ENCODE data around the gene PCDHGA8. TPM values are rescaled to one million over a fixed set of nuclear protein-coding genes. Genes with fewer than 3 reads are reported as not detected.

The PCDHGA8 gene
- 0.15 and 0.33 TPM in 2 replicates for total RNA-seq

DNA sequence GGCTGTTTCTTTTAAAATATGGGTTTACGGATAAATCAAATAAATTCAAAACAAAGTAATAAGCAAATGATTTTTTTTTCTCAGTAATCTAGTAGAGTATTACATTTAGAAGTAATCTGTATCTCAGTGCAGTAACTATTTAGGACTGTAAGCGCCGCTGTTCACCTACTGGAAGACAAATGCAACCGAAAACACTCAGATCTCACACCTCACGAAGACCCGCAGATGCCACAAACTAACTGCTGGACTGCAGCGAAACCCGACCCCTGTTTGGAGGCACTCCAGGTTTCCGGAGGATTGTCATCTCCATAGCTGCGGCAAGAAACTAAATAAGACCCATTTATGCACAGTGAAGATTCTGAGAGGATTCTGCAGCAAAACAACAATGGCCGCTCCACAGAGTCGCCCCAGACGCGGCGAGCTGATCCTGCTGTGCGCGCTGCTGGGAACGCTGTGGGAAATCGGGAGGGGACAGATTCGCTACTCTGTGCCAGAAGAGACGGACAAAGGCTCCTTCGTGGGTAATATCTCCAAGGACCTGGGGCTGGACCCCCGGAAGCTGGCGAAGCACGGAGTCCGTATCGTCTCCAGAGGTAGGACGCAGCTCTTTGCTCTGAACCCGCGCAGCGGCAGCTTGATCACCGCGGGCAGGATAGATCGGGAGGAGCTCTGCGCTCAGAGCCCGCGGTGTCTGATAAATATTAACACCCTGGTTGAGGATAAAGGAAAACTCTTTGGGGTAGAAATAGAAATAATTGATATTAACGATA lies at the start of gene PCDHGA8:
Gene PCDHGA8 (plus strand): TSS at position 205 of the 770 bp plus-strand sequence. CDS start 181 bp downstream, at position 386.

DNA sequence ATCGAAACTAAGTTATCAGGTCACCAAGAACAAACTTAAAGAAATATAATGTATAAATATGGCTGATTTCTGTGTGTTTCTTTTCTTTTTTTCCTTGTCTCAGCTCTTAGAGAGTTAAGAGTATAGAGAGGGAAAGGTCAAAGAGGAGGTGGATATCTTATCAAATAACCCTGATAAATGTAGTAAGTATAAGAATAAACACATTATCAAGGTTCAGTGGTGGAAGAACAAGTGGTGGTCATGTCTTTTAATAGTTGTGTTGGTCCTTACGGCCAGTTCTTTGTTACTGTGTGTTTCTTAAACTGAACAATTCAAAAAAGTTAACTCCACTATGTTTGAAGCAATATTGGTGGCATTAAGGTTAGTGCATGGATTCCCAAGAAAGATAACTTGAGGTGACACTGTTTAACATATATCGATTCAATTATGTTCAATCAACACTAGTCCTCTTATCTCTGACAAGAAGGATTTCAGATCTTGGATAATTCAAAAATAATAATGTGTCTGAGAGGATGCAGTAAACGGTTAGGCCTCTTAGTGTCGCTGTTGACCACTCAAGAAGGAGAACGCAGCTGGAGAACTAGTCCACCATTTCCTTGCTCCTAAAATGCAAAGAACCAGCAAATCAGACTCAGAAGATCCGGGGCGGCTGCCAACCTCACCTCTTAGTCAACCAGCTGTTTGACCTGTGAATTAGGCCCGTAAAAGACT lies 49.0 kb upstream of the PCDHGA8 start, which contains the start of gene PCDHGA3:
Gene PCDHGA3 (plus strand): TSS at position 588 of the 711 bp plus-strand sequence. CDS start 205 bp downstream, outside the sequence.

DNA sequence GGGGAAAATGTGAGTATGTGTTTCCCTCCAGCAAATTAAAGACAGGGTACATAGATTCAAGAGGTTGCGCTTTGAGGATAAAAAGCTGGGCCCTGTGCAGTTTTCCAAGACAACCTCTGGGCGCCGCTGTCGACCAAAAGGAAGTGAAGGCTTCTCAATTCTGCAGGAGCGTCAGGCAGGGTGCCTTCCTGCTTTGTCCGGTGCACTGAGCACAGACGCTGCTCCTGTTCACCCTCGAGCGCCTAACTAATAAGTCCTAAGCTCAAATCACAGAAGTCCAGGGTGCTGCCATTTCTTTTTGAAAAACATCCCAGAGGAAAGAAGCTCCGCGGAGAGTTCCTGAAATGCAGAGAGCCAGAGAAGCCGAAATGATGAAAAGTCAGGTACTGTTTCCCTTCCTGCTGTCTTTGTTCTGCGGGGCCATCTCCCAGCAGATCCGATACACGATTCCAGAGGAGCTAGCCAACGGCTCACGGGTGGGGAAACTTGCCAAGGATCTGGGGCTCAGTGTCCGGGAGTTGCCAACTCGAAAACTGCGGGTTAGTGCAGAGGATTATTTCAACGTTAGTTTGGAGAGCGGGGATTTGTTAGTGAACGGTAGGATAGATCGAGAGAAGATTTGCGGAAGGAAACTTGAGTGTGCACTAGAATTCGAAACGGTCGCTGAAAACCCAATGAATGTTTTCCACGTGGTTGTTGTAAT lies 42.4 kb upstream of the PCDHGA8 start, which contains the start of gene PCDHGB1:
Gene PCDHGB1 (plus strand): TSS at position 183 of the 703 bp plus-strand sequence. CDS start 162 bp downstream, at position 345.

DNA sequence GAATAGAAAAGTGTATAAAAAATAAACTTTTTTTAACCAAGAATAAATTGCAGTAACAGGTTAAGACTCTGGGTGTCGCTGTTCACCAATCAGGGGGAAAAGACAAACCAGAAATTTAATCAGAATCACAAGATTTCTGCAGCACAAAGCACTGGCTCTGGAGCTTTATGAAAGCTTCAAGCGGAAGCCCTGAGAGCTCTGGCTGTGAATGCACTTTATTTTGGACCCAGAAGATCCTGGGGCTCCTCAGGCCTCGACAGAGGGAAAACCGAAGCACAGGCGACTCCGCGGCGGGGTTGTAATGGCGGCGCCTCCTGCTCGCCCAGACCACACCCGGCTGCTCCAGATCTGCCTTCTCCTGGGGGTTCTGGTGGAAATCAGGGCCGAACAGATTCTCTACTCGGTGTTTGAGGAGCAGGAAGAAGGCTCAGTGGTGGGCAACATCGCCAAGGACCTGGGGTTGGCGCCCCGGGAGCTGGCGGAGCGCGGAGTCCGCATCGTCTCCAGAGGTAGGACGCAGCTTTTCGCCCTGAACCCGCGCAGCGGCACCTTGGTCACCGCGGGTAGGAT lies 37.4 kb upstream of the PCDHGA8 start, which contains the start of gene PCDHGA4:
Gene PCDHGA4 (plus strand): TSS at position 122 of the 570 bp plus-strand sequence. CDS start 87 bp downstream, at position 209.

DNA sequence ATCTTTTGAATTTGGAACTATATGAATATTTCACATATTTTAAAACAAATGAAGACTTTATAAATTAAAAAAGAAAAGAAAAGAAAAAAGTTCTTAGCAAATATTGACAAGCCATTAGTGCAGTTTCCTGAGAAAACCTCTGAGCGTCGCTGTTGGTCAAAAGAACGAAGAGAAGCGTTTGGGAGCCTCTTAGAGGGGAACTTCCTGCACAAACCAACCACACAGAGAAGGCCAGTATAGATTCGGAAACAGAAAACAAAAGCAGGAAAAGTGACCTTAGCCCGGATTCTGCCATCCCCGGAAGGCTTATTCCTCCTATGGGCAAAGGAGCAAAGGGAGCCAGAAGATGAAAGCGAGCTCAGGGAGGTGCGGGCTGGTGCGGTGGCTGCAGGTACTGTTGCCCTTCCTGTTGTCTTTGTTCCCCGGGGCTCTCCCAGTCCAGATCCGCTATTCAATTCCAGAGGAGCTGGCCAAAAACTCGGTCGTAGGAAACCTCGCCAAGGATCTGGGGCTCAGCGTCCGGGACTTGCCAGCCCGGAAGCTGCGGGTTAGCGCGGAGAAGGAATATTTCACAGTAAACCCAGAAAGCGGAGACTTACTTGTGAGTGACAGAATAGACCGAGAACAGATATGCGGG lies 32.5 kb upstream of the PCDHGA8 start, which contains the start of gene PCDHGB2:
Gene PCDHGB2 (plus strand): TSS at position 205 of the 637 bp plus-strand sequence. CDS start 142 bp downstream, at position 347.

DNA sequence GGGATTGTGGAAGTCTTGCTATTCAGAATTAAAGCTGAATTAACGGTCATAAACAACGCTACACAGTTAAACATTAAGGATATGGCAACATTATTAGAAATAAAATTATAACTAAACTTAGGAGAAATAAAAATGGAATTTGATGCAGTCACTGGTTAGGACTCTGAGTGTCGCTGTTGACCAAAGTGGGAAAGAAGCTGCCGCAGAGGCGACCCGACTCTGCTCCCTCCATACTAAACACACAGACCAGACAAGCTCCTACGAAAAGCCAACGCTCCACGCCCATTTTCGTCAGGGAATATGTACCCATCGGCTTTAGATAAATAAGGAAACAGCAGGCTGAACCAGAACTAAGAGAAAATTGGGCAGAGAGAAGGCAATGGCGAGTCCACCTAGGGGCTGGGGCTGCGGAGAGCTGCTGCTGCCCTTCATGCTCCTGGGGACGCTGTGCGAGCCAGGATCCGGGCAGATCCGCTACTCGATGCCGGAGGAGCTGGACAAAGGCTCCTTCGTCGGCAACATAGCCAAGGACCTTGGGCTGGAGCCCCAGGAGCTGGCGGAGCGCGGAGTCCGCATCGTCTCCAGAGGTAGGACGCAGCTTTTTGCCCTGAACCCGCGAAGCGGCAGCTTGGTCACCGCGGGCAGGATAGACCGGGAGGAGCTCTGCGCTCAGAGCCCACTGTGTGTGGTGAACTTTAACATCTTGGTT lies 28.3 kb upstream of the PCDHGA8 start, which contains the start of gene PCDHGA5:
Gene PCDHGA5 (plus strand): TSS at position 211 of the 709 bp plus-strand sequence. CDS start 169 bp downstream, at position 380.

DNA sequence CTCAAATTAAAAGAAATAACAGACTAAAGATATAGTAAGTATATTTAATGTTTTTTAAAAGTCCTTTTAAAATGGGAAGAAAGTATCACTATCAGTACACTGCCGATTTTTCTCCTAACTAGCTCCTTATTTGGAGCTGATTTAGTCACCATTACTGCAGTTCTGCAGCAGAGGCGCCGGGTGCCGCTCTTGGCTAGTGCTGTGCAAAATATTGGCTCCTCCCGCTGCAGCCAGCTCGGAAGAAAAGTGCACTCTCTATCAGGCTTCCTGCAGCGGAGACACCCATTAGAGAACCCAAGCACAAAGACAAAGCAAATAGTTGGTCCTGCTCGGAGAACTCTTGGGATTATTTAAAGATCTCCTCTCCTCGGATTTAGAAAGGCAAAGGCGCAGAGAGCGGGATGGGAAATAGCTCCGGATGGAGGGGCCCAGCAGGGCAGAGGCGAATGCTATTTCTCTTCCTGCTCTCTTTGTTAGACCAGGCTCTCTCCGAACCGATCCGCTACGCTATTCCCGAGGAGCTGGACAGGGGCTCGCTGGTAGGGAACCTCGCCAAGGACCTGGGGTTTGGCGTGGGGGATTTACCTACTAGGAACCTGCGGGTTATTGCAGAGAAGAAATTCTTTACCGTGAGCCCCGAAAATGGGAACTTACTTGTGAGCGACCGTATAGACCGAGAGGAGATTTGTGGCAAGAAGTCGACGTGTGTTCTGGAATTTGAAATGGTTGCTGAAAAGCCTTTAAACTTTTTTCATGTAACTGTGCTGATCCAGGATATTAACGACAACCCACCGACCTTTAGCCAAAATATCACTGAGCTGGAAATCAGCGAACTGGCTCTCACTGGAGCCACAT lies 22.2 kb upstream of the PCDHGA8 start, which contains the start of gene PCDHGB3:
Gene PCDHGB3 (plus strand): TSS at position 249 of the 855 bp plus-strand sequence. CDS start 153 bp downstream, at position 402.

DNA sequence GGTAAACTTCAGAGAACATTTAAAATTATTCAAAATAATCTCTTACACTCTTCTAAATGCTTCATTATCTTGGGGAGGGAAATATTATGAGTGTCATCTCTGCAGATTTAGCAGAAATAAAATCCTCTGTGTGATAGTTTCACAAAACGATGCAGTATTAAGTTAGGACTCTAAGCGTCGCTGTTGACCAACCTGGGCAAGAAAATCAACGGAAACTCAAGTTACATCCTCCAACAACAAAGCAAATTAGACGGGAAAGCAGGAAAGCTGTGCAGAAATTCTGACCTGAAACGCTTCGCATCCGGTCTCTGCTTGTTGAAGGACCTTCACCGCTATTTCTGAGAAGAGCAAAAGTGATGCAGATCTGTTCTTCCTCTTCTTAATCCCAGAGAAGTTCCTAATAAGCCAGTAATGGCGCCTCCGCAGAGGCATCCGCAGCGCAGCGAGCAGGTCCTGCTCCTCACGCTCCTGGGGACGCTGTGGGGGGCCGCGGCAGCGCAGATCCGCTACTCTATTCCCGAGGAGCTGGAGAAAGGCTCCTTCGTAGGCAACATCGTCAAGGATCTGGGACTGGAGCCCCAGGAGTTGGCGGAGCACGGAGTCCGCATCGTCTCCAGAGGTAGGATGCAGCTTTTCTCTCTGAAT lies 18.6 kb upstream of the PCDHGA8 start, which contains the start of gene PCDHGA6:
Gene PCDHGA6 (plus strand): TSS at position 219 of the 645 bp plus-strand sequence. CDS start 193 bp downstream, at position 412.

DNA sequence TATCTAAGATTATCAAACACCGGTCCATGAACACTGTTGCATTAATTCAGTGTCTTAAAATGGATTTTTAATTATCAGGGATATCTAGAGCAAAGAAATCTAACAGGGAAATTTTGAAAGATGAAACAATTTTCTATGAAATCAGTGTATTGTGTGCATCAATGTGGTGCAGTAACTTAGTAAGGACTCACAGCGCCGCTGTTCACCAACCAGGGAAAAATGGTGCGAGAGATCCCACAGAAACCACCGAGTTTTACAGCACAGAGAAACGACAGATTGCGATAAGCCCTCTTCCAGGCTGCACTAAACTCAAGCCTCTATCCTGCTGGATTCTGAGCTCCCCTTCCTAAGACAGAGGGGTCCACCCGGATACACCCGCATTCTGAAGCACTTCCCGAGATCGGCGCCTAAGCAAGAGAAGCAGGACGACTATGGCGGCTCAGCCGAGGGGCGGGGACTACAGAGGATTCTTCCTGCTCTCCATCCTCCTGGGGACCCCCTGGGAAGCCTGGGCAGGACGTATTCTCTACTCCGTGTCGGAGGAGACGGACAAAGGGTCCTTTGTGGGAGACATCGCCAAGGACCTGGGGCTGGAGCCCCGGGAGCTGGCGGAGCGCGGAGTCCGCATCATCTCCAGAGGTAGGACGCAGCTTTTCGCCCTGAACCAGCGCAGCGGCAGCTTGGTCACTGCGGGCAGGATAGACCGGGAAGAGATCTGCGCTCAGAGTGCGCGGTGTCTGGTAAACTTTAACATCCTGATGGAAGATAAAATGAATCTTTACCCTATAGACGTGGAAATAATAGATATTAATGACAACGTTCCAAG lies 9.8 kb upstream of the PCDHGA8 start, which contains the start of gene PCDHGA7:
Gene PCDHGA7 (plus strand): TSS at position 274 of the 826 bp plus-strand sequence. CDS start 158 bp downstream, at position 432.

DNA sequence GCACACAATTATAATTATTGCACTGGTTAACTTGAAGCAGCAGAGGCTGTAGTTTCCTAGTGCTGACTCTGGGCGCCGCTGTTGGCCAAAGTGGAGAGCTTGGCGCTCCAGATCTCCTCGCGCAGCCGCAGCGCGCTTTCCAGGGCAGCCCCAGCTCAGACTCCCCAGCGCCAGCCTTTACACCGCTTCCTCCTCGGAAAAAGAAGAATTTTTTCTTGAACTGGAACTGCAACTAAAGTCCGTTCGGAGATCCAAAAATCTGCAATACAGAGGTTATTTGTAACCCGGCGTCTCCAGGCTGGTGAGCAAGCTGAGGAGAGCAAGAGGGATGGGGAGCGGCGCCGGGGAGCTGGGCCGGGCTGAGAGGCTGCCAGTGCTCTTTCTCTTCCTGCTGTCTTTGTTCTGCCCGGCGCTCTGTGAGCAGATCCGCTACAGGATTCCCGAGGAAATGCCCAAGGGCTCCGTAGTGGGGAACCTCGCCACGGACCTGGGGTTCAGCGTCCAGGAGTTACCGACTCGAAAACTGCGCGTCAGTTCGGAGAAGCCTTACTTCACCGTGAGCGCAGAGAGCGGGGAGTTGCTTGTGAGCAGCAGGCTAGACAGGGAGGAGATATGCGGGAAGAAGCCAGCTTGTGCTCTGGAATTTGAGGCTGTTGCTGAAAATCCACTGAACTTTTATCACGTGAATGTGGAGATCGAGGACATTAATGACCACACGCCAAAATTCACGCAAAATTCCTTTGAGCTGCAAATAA lies 4.7 kb upstream of the PCDHGA8 start, which contains the start of gene PCDHGB4:
Gene PCDHGB4 (plus strand): TSS at position 142 of the 755 bp plus-strand sequence. CDS start 187 bp downstream, at position 329.

DNA sequence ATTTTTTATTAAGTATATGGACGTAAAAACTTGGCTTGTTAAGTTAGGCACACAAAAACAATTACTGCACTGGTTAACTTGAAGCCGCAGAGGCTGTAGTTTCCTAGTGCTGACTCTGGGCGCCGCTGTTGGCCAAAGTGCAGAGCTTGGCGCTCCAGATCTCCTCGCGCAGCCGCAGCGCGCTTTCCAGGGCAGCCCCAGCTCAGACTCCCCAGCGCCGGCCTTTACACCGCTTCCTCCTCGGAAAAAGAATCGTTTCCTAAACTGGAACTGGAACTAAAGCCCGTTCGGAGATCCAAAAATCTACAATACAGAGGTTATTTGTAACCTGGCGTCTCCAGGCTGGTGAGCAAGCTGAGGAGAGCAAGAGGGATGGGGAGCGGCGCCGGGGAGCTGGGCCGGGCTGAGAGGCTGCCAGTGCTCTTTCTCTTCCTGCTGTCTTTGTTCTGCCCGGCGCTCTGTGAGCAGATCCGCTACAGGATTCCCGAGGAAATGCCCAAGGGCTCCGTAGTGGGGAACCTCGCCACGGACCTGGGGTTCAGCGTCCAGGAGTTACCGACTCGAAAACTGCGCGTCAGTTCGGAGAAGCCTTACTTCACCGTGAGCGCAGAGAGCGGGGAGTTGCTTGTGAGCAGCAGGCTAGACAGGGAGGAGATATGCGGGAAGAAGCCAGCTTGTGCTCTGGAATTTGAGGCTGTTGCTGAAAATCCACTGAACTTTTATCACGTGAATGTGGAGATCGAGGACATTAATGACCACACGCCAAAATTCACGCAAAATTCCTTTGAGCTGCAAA lies 5.5 kb downstream of the PCDHGA8 start, which contains the start of gene PCDHGB5:
Gene PCDHGB5 (plus strand): TSS at position 192 of the 796 bp plus-strand sequence. CDS start 181 bp downstream, at position 373.

DNA sequence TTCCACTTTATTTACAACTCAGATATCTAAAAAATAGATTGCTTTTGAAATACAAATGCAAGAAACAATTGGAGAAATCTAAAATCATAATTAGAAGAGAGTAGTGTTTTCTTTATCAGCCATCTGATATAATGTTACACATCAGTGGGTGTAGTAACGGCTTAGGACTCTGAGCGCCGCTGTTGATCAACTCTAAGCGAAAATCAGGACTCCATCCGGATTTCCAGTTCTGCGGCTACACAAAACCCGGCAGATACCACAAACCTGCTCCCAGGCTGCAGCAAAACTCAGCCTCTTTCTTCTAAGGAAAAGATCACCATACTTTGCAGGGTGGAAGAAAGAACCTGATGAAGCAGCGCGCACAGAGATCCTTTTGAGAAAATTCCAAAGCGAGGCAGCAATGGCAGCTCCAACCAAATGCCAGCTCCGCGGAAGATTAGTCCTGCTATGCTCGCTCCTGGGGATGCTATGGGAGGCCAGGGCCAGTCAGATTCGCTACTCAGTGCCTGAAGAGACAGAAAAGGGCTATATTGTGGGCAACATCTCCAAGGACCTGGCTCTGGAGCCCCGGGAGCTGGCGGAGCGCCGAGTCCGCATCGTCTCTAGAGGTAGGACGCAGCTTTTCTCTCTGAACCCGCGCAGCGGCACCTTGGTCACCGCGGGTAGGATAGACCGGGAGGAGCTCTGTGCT lies 10.3 kb downstream of the PCDHGA8 start, which contains the start of gene PCDHGA9:
Gene PCDHGA9 (plus strand): TSS at position 226 of the 691 bp plus-strand sequence. CDS start 175 bp downstream, at position 401.

DNA sequence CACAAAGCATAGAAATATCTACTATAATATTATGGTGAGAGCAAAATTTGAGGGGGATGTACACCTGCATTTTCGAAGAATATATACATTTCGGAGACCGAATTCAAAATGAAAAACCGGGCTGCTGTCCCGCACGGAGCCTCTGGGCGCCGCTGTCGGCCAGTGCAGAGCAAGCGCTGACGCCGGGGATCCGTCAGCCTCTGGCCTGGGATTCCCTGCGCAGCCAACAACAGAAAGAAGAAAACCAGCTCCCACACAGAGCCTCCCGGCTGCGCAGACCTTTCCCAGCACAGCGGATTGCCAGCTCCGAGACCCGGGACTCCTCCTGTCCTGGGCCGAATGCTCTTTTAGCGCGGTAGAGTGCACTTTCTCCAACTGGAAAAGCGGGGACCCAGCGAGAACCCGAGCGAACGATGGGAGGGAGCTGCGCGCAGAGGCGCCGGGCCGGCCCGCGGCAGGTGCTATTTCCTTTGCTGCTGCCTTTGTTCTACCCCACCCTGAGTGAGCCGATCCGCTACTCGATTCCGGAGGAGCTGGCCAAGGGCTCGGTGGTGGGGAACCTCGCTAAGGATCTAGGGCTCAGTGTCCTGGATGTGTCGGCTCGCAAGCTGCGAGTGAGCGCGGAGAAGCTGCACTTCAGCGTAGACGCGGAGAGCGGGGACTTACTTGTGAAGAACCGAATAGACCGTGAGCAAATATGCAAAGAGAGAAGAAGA lies 15.5 kb downstream of the PCDHGA8 start, which contains the start of gene PCDHGB6:
Gene PCDHGB6 (plus strand): TSS at position 232 of the 716 bp plus-strand sequence. CDS start 182 bp downstream, at position 414.

DNA sequence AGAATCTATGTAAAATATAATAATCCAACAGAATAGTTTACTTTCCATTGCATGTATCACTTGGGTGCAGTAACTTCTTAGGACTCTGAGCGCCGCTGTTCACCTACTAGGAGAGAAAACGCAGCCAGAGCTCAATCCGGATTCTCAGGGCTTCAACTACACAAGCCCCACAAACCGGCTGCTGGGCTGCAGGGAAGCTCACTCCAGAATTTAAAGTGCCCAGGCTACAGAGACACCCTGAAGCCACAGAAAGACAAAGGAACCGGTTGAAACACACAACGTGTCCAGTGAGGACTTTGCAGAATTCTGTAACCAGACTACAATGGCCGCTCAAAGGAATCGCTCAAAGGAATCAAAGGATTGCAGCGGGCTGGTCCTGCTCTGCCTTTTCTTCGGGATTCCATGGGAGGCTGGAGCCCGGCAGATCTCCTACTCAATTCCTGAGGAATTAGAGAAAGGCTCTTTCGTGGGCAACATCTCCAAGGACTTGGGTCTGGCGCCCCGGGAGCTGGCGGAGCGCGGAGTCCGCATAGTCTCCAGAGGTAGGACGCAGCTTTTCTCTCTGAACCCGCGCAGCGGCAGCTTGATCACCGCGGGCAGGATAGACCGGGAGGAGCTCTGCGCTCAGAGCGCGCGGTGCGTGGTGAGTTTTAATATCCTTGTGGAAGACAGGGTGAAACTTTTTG lies 20.6 kb downstream of the PCDHGA8 start, which contains the start of gene PCDHGA10:
Gene PCDHGA10 (plus strand): TSS at position 134 of the 686 bp plus-strand sequence. CDS start 189 bp downstream, at position 323.

All from mammary microvascular endothelial cell (primary cell).